HepG2 (cell line): ENCODE measurements around the gene HMCN1. TPM values are rescaled to one million over a fixed set of nuclear protein-coding genes. Genes with fewer than 3 reads are reported as not detected.
"Not testable (repeated sequence)": the region's sequence is repeated elsewhere in the genome, so short reads cannot be mapped to it uniquely, and the experiment has no call there.

Experiments
- ATAC-seq: fragments of 200-7000 bp; cut with Tn5 transposase; 3 replicates; pipeline ENCODE4 v1.9.1; 2020; ENCODE audit warnings: mild to moderate bottlenecking, moderate library complexity
- BruUV-seq: library from RNA; stranded (reverse); fragments of 400-500 nt; replicated peaks from 2 replicates; lab custom pipeline; 2021; lab: Mats Ljungman, UMichigan
- CTCF ChIA-PET: fragments of 300-600 bp; formaldehyde crosslinking; extraction: SDS; loops from one replicate; lab custom pipeline; 2021; ENCODE audit warnings: low total read pairs, inconsistent platforms, low intra/inter-chr PET ratio; lab: Yijun Ruan, JAX
- POLR2A ChIA-PET: fragments of 350-600 bp; sonication (Branson Sonifier 250); formaldehyde crosslinking; loops from one replicate; lab custom pipeline; 2020; ENCODE audit warnings: antibody characterized with exemption, inconsistent platforms; lab: Yijun Ruan, JAX
- DNase-seq: peaks from one replicate; pipeline ENCODE4 v3.0.0-alpha.2; 2015; ENCODE audit warnings: low spot score
- FAIRE-seq: peaks from 3 replicates; lab custom pipeline; 2011; peaks lifted over from hg19 to GRCh38; lab: Jason Lieb, UNC
- H2AFZ ChIP-seq: one replicate; pipeline ENCODE4 v1.6.1; 2011; ENCODE audit warnings: low read length, inconsistent platforms
- H3K27ac ChIP-seq: fragments of 300-600 bp; 3 replicates; pipeline ENCODE4 v1.8.0; 2011; ENCODE audit warnings: mixed run types, mild to moderate bottlenecking, mixed read lengths, low read length, inconsistent platforms; ENCODE audit not compliant: insufficient read depth; ENCODE audit errors: extremely low read length
- H3K27me3 ChIP-seq, 2 experiments: fragments of 200-600 bp in 1 of 2; 2 replicates in 1 of 2; 3 replicates in 1 of 2; pipeline versions ENCODE4 v1.6.0 to v1.8.0; 2011; ENCODE audit warnings: low read length in 2 of 2, mild to moderate bottlenecking in 2 of 2, moderate library complexity in 2 of 2, inconsistent platforms in 1 of 2; ENCODE audit not compliant: insufficient read depth in 2 of 2, control insufficient read depth in 1 of 2
- H3K36me3 ChIP-seq, 2 experiments: fragments of 200-600 bp in 1 of 2; replicated peaks in 1 of 2; 2 replicates in 1 of 2; 3 replicates in 1 of 2; pipeline versions ENCODE4 v1.5.1 to v1.8.0; 2011; ENCODE audit warnings: low read length in 2 of 2, inconsistent platforms in 1 of 2; ENCODE audit not compliant: insufficient read depth in 2 of 2, control insufficient read depth in 1 of 2
- H3K4me1 ChIP-seq: 2 replicates; pipeline ENCODE4 v1.5.1; 2012; ENCODE audit warnings: low read length, inconsistent platforms; ENCODE audit not compliant: insufficient read depth
- H3K4me2 ChIP-seq: 2 replicates; pipeline ENCODE4 v1.6.0; 2011; ENCODE audit warnings: low read depth, low read length, inconsistent platforms
- H3K4me3 ChIP-seq, 3 experiments: fragments of 200-600 bp in 1 of 3; sonication (generic), shearing (Covaris generic) in 1 of 3; replicated peaks in 1 of 3; 2 replicates each; pipeline ENCODE4 v1.5.1; 2011 to 2016; ENCODE audit warnings: low read length in 3 of 3, inconsistent platforms in 2 of 3, low read depth in 2 of 3, mild to moderate bottlenecking in 2 of 3, control low read depth in 1 of 3, mixed read lengths in 1 of 3; ENCODE audit not compliant: insufficient read depth in 1 of 3
- H3K79me2 ChIP-seq: one replicate; pipeline ENCODE4 v1.6.1; 2011; ENCODE audit warnings: low read length, inconsistent platforms; ENCODE audit not compliant: insufficient read depth
- H3K9ac ChIP-seq: 2 replicates; pipeline ENCODE4 v1.6.0; 2011; ENCODE audit warnings: mild to moderate bottlenecking, low read depth, low read length, inconsistent platforms; ENCODE audit not compliant: insufficient read depth
- H3K9me3 ChIP-seq: 2 replicates; pipeline ENCODE4 v1.5.1; 2012; ENCODE audit warnings: mild to moderate bottlenecking, low read length
- H4K20me1 ChIP-seq: 2 replicates; pipeline ENCODE4 v1.6.0; 2011; ENCODE audit warnings: inconsistent platforms, mild to moderate bottlenecking, low read length, moderate library complexity; ENCODE audit not compliant: insufficient read depth
- FOXA1 ChIP-seq, 2 experiments: fragments of 450-650 bp in 1 of 2; sonication (generic) in 1 of 2; formaldehyde crosslinking in 1 of 2; IDR thresholded peaks; 2 replicates each; pipeline versions ENCODE4 v1.4.0 to v1.6.1; 2016 to 2020; ENCODE audit warnings: missing genetic modification reagents in 1 of 2
- FOXA3 ChIP-seq: IDR thresholded peaks from 2 replicates; pipeline ENCODE4 v1.6.1; 2016; ENCODE audit warnings: missing genetic modification reagents, missing compliant biosample characterization
- GABPB1 ChIP-seq: IDR thresholded peaks from 2 replicates; pipeline ENCODE4 v1.6.1; 2016; ENCODE audit warnings: mild to moderate bottlenecking, missing genetic modification reagents, moderate library complexity, missing compliant biosample characterization
- RORA ChIP-seq: sonication (generic); formaldehyde crosslinking; IDR thresholded peaks from 2 replicates; pipeline ENCODE4 v1.5.0; 2020; ENCODE audit warnings: mild to moderate bottlenecking, missing genetic modification reagents, moderate library complexity
- ZNF547 ChIP-seq: sonication (generic); formaldehyde crosslinking; IDR thresholded peaks from 2 replicates; pipeline ENCODE4 v1.5.1; 2020; ENCODE audit warnings: mild to moderate bottlenecking, missing genetic modification reagents
- WGBS: methylation state at CpG from one replicate; pipeline ENCODE4 v1.1.6; 2017; ENCODE audit warnings: low lambda C conversion rate; 5-methylcytosine and 5-hydroxymethylcytosine counted together
- in situ Hi-C: cut with HindIII; loops from 2 replicates; pipeline ENCODE4 v1.10.0; 2017; ENCODE audit warnings: low pct_unique_long_range_greater_than_20kb; ENCODE audit not compliant: extremely low pct_ligation_motif_present
- intact Hi-C: fragments of 100-400 bp; cut with micrococcal nuclease; formaldehyde crosslinking; loops from one replicate; pipeline ENCODE4 v1.10.0; 2022; ENCODE audit not compliant: unreplicated experiment
- polyA plus RNA-seq, 8 experiments: library from polyadenylated mRNA; depleted of rRNA in 3 of 8; stranded (reverse) in 7 of 8; unstranded in 1 of 8; fragments of >200 nt; fragmentation: Illumina TruSeq in 4 of 8; extraction: Trizol in 4 of 8; gene quantifications; 2 replicates each; pipeline versions ENCODE4 v1.2.1 to v1.2.3, GENCODE V29; 2011 to 2016; ENCODE audit warnings: low read depth in 4 of 8, missing spikeins in 1 of 8, mixed read lengths in 1 of 8; ENCODE audit not compliant: insufficient read depth in 1 of 8
- total RNA-seq, 5 experiments: library from RNA; depleted of rRNA; stranded (reverse); fragments of >200 nt; fragmentation: Illumina TruSeq; extraction: Trizol; gene quantifications; 2 replicates each; pipeline ENCODE4 v1.2.3, GENCODE V29; 2016; ENCODE audit warnings: low read depth in 1 of 5
- TF ChIP-seq, protein P1 (sequence below): IDR thresholded peaks from 2 replicates; pipeline ENCODE4 v1.6.1; 2018; ENCODE audit warnings: missing genetic modification reagents, mild to moderate bottlenecking, missing compliant biosample characterization
- TF ChIP-seq, protein P2 (sequence below): sonication (generic); formaldehyde crosslinking; IDR thresholded peaks from 2 replicates; pipeline ENCODE4 v1.8.0; 2022; ENCODE audit warnings: mild to moderate bottlenecking, missing genetic modification reagents; ENCODE audit not compliant: insufficient replicate concordance
- TF ChIP-seq, protein P3 (sequence below): sonication (generic); formaldehyde crosslinking; IDR thresholded peaks from 2 replicates; pipeline ENCODE4 v1.4.0; 2020; ENCODE audit warnings: missing genetic modification reagents, borderline replicate concordance
- TF ChIP-seq, protein P4 (sequence below): IDR thresholded peaks from 2 replicates; pipeline ENCODE4 v1.4.0; 2020; ENCODE audit warnings: mild to moderate bottlenecking, missing genetic modification reagents

The HMCN1 gene
- total and polyA plus RNA-seq, 2 of the 13 experiments (the other 11 are each of a cell fraction or from before 2014, with no cell fraction given) = 0.03 TPM; not detected in 1

DNA sequence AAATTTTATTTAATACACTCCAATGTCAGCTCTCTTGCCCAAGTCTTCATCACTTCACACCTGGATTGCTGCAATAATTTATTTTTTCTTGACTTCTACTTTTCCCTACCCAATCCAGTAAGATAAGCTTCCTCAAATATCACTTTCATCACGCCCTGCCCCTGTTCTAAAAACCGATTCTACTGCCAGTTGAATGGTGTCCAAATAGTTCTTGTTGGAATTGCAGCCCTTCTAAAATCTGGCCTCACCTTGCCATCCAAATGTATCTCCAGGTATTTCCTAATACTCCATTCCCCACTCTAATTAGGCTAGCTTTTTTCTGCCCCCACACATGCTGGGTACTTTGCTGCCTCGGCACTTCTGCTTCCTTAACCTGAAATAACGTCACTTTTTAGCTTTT, 152.5 kb downstream of the HMCN1 start (continued):
- TF ChIP-seq, protein P1, sequence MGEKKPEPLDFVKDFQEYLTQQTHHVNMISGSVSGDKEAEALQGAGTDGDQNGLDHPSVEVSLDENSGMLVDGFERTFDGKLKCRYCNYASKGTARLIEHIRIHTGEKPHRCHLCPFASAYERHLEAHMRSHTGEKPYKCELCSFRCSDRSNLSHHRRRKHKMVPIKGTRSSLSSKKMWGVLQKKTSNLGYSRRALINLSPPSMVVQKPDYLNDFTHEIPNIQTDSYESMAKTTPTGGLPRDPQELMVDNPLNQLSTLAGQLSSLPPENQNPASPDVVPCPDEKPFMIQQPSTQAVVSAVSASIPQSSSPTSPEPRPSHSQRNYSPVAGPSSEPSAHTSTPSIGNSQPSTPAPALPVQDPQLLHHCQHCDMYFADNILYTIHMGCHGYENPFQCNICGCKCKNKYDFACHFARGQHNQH (CRISPR knock-in tag) = no peak
- TF ChIP-seq ZNF547 (CRISPR knock-in tag) = no peak
- TF ChIP-seq, protein P2, sequence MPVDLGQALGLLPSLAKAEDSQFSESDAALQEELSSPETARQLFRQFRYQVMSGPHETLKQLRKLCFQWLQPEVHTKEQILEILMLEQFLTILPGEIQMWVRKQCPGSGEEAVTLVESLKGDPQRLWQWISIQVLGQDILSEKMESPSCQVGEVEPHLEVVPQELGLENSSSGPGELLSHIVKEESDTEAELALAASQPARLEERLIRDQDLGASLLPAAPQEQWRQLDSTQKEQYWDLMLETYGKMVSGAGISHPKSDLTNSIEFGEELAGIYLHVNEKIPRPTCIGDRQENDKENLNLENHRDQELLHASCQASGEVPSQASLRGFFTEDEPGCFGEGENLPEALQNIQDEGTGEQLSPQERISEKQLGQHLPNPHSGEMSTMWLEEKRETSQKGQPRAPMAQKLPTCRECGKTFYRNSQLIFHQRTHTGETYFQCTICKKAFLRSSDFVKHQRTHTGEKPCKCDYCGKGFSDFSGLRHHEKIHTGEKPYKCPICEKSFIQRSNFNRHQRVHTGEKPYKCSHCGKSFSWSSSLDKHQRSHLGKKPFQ (CRISPR knock-in tag) = no peak
- no peak for TF ChIP-seq RORA (CRISPR knock-in tag)
- TF ChIP-seq, all 625 proteins: peak for 0

DNA sequence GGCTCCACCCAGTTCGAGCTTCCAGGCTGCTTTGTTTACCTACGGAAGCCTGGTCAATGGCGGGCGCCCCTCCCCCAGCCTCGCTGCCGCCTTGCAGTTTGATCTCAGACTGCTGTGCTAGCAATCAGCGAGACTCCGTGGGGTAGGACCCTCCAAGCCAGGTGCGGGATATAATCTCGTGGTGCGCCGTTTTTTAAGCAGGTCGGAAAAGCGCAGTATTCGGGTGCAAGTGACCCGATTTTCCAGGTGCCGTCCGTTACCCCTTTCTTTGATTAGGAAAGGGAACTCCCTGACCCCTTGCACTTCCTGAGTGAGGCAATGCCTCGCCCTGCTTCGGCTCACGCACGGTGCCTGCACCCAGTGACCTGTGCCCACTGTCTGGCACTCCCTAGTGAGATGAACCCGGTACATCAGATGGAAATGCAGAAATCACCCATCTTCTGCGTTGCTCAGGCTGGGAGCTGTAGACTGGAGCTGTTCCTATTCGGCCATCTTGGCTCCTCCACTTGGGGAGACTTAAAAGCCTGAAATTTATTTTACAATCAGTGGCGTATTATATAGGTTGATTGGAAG, 158.7 kb downstream of the HMCN1 start:
- H3K4me3 ChIP-seq; H3K9ac ChIP-seq; BruUV-seq; POLR2A ChIA-PET; intact Hi-C loops; H3K4me1 ChIP-seq; H3K9me3 ChIP-seq; H3K27me3 ChIP-seq; H3K79me2 ChIP-seq; H2AFZ ChIP-seq; H3K27ac ChIP-seq; H3K36me3 ChIP-seq; in situ Hi-C loops; CTCF ChIA-PET; FAIRE-seq; ATAC-seq; H4K20me1 ChIP-seq; DNase-seq; TF ChIP-seq FOXA1 (IDR thresholded peaks at IDR 0.05): not testable (repeated sequence)
- peak overlapping the region; percentile 32; the same call in 1 of the 2 replicates for H3K4me2 ChIP-seq
- WGBS = 31% methylated on average over 25 of the region's 26 CpGs
- TF ChIP-seq GABPB1 (CRISPR knock-in tag) = peak; percentile 26; the same call in 1 of the 2 replicates
- TF ChIP-seq, protein P3, sequence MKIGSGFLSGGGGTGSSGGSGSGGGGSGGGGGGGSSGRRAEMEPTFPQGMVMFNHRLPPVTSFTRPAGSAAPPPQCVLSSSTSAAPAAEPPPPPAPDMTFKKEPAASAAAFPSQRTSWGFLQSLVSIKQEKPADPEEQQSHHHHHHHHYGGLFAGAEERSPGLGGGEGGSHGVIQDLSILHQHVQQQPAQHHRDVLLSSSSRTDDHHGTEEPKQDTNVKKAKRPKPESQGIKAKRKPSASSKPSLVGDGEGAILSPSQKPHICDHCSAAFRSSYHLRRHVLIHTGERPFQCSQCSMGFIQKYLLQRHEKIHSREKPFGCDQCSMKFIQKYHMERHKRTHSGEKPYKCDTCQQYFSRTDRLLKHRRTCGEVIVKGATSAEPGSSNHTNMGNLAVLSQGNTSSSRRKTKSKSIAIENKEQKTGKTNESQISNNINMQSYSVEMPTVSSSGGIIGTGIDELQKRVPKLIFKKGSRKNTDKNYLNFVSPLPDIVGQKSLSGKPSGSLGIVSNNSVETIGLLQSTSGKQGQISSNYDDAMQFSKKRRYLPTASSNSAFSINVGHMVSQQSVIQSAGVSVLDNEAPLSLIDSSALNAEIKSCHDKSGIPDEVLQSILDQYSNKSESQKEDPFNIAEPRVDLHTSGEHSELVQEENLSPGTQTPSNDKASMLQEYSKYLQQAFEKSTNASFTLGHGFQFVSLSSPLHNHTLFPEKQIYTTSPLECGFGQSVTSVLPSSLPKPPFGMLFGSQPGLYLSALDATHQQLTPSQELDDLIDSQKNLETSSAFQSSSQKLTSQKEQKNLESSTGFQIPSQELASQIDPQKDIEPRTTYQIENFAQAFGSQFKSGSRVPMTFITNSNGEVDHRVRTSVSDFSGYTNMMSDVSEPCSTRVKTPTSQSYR = peak; percentile 82; the same call in 1 of the 2 replicates
- peak; percentile 57 for TF ChIP-seq FOXA1 (CRISPR knock-in tag; IDR thresholded peaks at IDR 0.05)
- TF ChIP-seq, protein P4, sequence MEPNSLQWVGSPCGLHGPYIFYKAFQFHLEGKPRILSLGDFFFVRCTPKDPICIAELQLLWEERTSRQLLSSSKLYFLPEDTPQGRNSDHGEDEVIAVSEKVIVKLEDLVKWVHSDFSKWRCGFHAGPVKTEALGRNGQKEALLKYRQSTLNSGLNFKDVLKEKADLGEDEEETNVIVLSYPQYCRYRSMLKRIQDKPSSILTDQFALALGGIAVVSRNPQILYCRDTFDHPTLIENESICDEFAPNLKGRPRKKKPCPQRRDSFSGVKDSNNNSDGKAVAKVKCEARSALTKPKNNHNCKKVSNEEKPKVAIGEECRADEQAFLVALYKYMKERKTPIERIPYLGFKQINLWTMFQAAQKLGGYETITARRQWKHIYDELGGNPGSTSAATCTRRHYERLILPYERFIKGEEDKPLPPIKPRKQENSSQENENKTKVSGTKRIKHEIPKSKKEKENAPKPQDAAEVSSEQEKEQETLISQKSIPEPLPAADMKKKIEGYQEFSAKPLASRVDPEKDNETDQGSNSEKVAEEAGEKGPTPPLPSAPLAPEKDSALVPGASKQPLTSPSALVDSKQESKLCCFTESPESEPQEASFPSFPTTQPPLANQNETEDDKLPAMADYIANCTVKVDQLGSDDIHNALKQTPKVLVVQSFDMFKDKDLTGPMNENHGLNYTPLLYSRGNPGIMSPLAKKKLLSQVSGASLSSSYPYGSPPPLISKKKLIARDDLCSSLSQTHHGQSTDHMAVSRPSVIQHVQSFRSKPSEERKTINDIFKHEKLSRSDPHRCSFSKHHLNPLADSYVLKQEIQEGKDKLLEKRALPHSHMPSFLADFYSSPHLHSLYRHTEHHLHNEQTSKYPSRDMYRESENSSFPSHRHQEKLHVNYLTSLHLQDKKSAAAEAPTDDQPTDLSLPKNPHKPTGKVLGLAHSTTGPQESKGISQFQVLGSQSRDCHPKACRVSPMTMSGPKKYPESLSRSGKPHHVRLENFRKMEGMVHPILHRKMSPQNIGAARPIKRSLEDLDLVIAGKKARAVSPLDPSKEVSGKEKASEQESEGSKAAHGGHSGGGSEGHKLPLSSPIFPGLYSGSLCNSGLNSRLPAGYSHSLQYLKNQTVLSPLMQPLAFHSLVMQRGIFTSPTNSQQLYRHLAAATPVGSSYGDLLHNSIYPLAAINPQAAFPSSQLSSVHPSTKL (CRISPR knock-in tag) = peak; percentile 42; the same call in 1 of the 2 replicates
- TF ChIP-seq FOXA3 (CRISPR knock-in tag) = 0 out of 2 replicates have a peak, but pooled peaks have one; percentile 33
